ENCODE data around the gene EYS. TPM values are rescaled to one million over a fixed set of nuclear protein-coding genes. Genes with fewer than 3 reads are reported as not detected.
A peak's percentile ranks its signal among the peaks of the same experiment; 100 is the strongest.
"Not testable (repeated sequence)": the region's sequence is repeated elsewhere in the genome, so short reads cannot be mapped to it uniquely, and the experiment has no call there.

EYS gene
- total RNA-seq, 1 experiment from 2014 or later: not detected

DNA sequence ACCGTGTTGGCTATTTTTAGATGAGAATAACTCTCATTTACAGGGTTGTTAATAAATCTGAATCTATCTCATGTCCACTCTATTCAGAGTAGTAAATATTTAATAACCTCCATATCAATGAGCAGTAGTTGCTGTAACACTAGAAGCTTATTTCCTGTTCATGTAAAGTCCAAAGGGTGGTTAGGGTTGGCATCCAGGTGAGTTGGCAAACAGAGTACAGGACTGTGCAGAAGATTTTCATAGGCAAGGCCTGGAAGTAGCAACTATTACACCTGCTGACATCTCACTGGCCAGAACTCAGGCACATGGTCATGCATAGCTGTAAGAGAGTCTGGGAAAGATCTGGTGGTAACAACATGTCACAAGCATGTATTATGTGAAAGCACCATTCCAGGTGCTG, 1923.9 kb downstream of the EYS start:
- Histone ChIP-seq H3K27ac (no peak overlapping the region), H3K36me3 (no peaks in the 10 kb centered on the region), H3K4me1 (replicated peaks) (no peaks in the 10 kb centered on the region), H3K9me3 (replicated peaks) (no peaks in the 10 kb centered on the region), H3K4me3 (no peak overlapping the region), H3K27me3 (replicated peaks) (no peaks in the 10 kb centered on the region)
- no peak for DNase-seq (ENCODE audit: low read depth in 1 of 2, low spot score in 2 of 2)

- no peak overlapping the region for H3K4me3 ChIP-seq
- no peaks in the 10 kb centered on the region for H3K36me3 ChIP-seq
- H3K27ac ChIP-seq: no peak overlapping the region
- no peak for DNase-seq (ENCODE audit: low read depth in 1 of 2, low spot score in 2 of 2)
- no peaks in the 10 kb centered on the region for H3K27me3 ChIP-seq (replicated peaks)
- H3K9me3 ChIP-seq (replicated peaks): no peaks in the 10 kb centered on the region; the same call in 1 of the 2 replicates
- no peaks in the 10 kb centered on the region for H3K4me1 ChIP-seq (replicated peaks)
These were observed 1932.1 kb downstream of the EYS start for GRCh38 chr6:63774961-63775360.

DNA sequence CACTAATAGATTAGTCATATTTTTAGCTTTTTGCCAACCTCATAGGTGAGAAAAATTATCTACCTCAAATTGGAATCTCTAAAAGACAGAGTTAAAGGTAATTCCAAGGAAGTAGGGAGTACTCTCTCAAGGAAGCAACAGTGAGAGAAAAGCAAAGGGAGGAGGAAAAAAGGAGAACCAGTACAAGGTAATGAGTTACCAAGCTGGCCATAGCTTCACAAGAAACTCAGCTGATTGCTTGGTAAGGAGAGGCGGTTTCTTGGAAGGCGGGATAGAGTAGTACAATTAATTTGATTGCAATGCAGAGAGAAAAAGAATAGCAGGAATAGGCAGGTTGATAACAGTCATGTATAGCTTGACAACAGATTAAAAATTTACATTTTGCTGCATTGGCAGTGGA, 1933.8 kb downstream of the EYS start:
- no peak for DNase-seq (ENCODE audit: low read depth in 1 of 2, low spot score in 2 of 2)
- H3K27me3 ChIP-seq (replicated peaks): no peaks in the 10 kb centered on the region
- H3K4me3 ChIP-seq: no peak overlapping the region

GRCh38 chr6:63765828-63766227, 1941.2 kb downstream of the EYS start:
- Histone ChIP-seq H3K4me3 (no peak overlapping the region), H3K27me3 (replicated peaks) (0 out of 2 replicates have a peak, but pooled peaks cover 3% of the 10 kb centered on the region), H3K27ac (no peak overlapping the region), H3K4me1 (replicated peaks) (no peaks in the 10 kb centered on the region), H3K36me3 (no peaks in the 10 kb centered on the region), H3K9me3 (replicated peaks) (no peaks in the 10 kb centered on the region)
- DNase-seq (ENCODE audit: low read depth in 1 of 2, low spot score in 2 of 2): no peak

More for the DNA sequence above, 1933.8 kb downstream of the EYS start:
- no peaks in the 10 kb centered on the region for H3K4me1 ChIP-seq (replicated peaks)
- no peaks in the 10 kb centered on the region for H3K36me3 ChIP-seq
- no peaks in the 10 kb centered on the region; the same call in 1 of the 2 replicates for H3K9me3 ChIP-seq (replicated peaks)
- no peak overlapping the region for H3K27ac ChIP-seq

- Histone ChIP-seq H3K9me3 (replicated peaks) (no peaks in the 10 kb centered on the region), H3K27me3 (replicated peaks) (0 out of 2 replicates have a peak, but pooled peaks cover 3% of the 10 kb centered on the region), H3K27ac (no peak overlapping the region), H3K4me1 (replicated peaks) (no peaks in the 10 kb centered on the region), H3K4me3 (no peak overlapping the region), H3K36me3 (no peaks in the 10 kb centered on the region)
- DNase-seq (ENCODE audit: low read depth in 1 of 2, low spot score in 2 of 2): peak in 1 of 2 experiments; percentile 18
These were observed 1942.6 kb downstream of the EYS start for GRCh38 chr6:63764318-63764916.

DNA sequence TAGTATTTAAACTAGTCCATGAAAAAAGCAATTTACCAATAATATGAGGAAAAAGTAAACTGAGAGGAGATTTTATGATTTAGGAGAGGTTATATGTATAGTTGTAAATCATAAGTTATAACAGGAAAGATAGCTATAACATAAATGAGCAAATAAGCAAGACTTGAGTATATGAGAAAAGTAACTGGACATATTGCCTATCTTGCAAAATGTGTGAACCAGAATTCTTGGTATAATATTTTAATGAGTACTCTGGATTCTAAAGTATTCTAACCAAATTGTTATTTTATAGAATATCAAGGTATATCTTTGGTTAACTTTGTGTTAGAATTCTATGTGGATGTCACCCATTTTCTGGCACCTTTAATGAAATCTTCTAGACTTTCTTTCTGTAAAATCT, 1946.8 kb downstream of the EYS start:
- H3K4me3 ChIP-seq: no peak overlapping the region
- no peaks in the 10 kb centered on the region for H3K36me3 ChIP-seq
- no peak for DNase-seq (ENCODE audit: low read depth in 1 of 2, low spot score in 2 of 2)
- no peaks in the 10 kb centered on the region for H3K4me1 ChIP-seq (replicated peaks)
- no peak overlapping the region for H3K27ac ChIP-seq
- H3K9me3 ChIP-seq (replicated peaks): 0 out of 2 replicates have a peak, but pooled peaks cover 2% of the 10 kb centered on the region
- 0 out of 2 replicates have a peak, but pooled peaks cover 3% of the 10 kb centered on the region for H3K27me3 ChIP-seq (replicated peaks)

DNA sequence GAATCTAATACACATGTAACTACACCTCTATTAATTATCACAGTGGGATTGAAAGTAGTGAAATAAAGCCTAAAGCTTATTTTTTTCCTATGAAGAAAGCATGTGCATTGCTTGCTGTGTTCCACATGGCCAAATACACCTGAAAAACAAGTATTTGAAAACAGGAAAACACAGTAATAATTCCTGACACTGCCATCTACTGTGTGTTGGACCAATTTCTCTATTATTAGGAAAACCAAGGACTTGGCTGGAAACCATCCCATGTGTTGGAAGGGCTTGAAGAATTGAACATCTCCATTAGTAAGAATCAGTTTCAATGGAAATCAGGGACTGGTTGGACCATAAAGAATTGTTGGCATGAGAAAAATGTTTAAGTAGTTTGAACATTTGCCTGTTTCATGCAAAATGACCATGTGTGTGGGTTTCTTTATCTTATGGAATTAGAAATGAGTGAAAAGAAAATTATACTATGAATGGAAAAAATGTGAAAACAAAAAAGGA, 1947.4 kb downstream of the EYS start:
- H3K9me3 ChIP-seq (replicated peaks): 0 out of 2 replicates have a peak, but pooled peaks cover 2% of the 10 kb centered on the region
- no peak for DNase-seq (ENCODE audit: low read depth in 1 of 2, low spot score in 2 of 2)
- no peaks in the 10 kb centered on the region for H3K36me3 ChIP-seq
- no peak overlapping the region for H3K4me3 ChIP-seq
- H3K4me1 ChIP-seq (replicated peaks): no peaks in the 10 kb centered on the region
- 0 out of 2 replicates have a peak, but pooled peaks cover 3% of the 10 kb centered on the region for H3K27me3 ChIP-seq (replicated peaks)
- H3K27ac ChIP-seq: no peak overlapping the region

- H3K4me1 ChIP-seq (replicated peaks): no peaks in the 10 kb centered on the region
- no peak for DNase-seq (ENCODE audit: low read depth in 1 of 2, low spot score in 2 of 2)
- no peak overlapping the region for H3K4me3 ChIP-seq
- 0 out of 2 replicates have a peak, but pooled peaks cover 2% of the 10 kb centered on the region for H3K9me3 ChIP-seq (replicated peaks)
- H3K36me3 ChIP-seq: no peaks in the 10 kb centered on the region
- no peak overlapping the region for H3K27ac ChIP-seq
- H3K27me3 ChIP-seq (replicated peaks): 0 out of 2 replicates have a peak, but pooled peaks cover 3% of the 10 kb centered on the region
These were observed 1949.2 kb downstream of the EYS start for GRCh38 chr6:63757826-63758225.

- not testable (repeated sequence) for H3K36me3 ChIP-seq; DNase-seq (ENCODE audit: low read depth in 1 of 2, low spot score in 2 of 2); H3K4me3 ChIP-seq; H3K27me3 ChIP-seq (replicated peaks); H3K9me3 ChIP-seq (replicated peaks); H3K4me1 ChIP-seq (replicated peaks); H3K27ac ChIP-seq
These were observed 1949.8 kb downstream of the EYS start for GRCh38 chr6:63757275-63757674.

GRCh38 chr6:63750400-63750799, 1956.6 kb downstream of the EYS start:
- Histone ChIP-seq H3K9me3 (replicated peaks) (no peaks in the 10 kb centered on the region), H3K4me1 (replicated peaks) (no peaks in the 10 kb centered on the region), H3K27ac (no peak overlapping the region), H3K36me3 (no peaks in the 10 kb centered on the region), H3K27me3 (replicated peaks) (no peaks in the 10 kb centered on the region), H3K4me3 (no peak overlapping the region)
- DNase-seq (ENCODE audit: low read depth in 1 of 2, low spot score in 2 of 2): no peak

GRCh38 chr6:63745784-63746183, 1961.2 kb downstream of the EYS start:
- Histone ChIP-seq H3K4me1 (replicated peaks) (no peaks in the 10 kb centered on the region), H3K9me3 (replicated peaks) (no peaks in the 10 kb centered on the region), H3K27ac (no peak overlapping the region), H3K27me3 (replicated peaks) (no peaks in the 10 kb centered on the region), H3K36me3 (no peaks in the 10 kb centered on the region), H3K4me3 (no peak overlapping the region)
- DNase-seq (ENCODE audit: low read depth in 1 of 2, low spot score in 2 of 2): no peak

DNA sequence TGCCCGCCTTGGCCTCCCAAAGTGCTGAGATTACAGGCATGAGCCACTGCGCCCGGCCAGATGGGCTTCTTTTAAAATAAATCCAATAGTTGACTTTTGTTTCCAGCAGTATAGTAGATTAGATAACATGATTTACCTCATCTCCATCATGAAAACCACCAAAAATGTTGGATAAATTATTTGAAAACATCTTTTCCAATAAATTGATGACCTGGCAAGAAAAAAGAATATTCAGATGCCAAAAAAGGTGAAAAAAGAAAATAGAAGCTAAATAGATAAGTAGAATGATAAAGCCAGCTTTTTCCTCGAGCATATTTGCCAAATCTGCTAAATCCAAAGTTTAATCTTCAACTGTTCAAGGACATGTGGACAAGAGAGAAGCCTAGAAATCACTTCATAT, 1962.2 kb downstream of the EYS start:
- H3K27ac ChIP-seq: no peak overlapping the region
- no peaks in the 10 kb centered on the region for H3K36me3 ChIP-seq
- no peak for DNase-seq (ENCODE audit: low read depth in 1 of 2, low spot score in 2 of 2)
- no peaks in the 10 kb centered on the region for H3K9me3 ChIP-seq (replicated peaks)
- H3K4me1 ChIP-seq (replicated peaks): no peaks in the 10 kb centered on the region
- H3K4me3 ChIP-seq: no peak overlapping the region
- no peaks in the 10 kb centered on the region for H3K27me3 ChIP-seq (replicated peaks)

DNA sequence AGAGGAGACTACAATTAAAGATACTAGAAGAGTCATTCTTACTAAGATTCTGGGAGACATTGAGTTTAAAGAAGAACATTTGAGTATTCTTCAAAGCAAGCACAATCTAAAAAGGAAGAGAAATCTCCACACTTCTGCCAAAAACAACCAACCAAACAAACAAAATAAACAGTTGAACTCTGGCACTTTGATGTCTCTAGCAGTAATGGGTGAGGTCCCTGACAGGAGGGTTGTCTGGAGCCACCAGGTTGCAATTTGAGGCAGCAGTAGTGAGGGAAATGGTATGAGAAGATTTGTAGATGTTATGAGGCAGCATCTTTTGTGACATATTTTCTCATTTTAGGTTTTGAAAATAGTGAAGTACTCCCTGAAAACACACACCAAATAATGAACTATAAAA, 1963.3 kb downstream of the EYS start:
- Histone ChIP-seq H3K4me1 (replicated peaks) (no peaks in the 10 kb centered on the region), H3K36me3 (no peaks in the 10 kb centered on the region), H3K27ac (no peak overlapping the region), H3K4me3 (no peak overlapping the region), H3K27me3 (replicated peaks) (no peaks in the 10 kb centered on the region), H3K9me3 (replicated peaks) (no peaks in the 10 kb centered on the region)
- DNase-seq (ENCODE audit: low read depth in 1 of 2, low spot score in 2 of 2): no peak

GRCh38 chr6:63742060-63742459, 1965.0 kb downstream of the EYS start:
- no peak overlapping the region for H3K4me3 ChIP-seq
- H3K27ac ChIP-seq: no peak overlapping the region
- no peaks in the 10 kb centered on the region for H3K9me3 ChIP-seq (replicated peaks)
- H3K4me1 ChIP-seq (replicated peaks): no peaks in the 10 kb centered on the region
- no peaks in the 10 kb centered on the region for H3K27me3 ChIP-seq (replicated peaks)
- no peak for DNase-seq (ENCODE audit: low read depth in 1 of 2, low spot score in 2 of 2)
- no peaks in the 10 kb centered on the region for H3K36me3 ChIP-seq

DNA sequence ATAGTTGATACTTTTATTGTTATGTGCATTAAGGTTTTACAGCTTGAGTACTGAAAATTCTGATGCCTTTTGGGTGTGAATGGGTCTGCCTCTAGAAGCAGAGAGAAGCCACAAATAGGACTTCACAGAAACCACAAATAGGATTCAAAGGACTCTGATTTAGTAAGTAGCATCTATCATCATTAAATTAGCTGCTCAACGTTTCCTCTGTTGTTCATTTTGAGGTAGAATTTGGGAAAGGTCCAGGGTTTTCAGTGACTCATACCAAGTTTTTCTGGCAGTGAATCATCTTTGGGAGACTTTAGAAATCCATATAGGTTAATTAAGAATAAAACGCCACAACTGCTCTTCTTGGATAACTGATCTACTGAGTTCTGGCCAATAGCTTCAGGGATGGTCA, 1966.3 kb downstream of the EYS start:
- Histone ChIP-seq H3K27me3 (replicated peaks) (no peaks in the 10 kb centered on the region), H3K4me3 (no peak overlapping the region), H3K36me3 (no peaks in the 10 kb centered on the region), H3K4me1 (replicated peaks) (no peaks in the 10 kb centered on the region), H3K27ac (no peak overlapping the region), H3K9me3 (replicated peaks) (no peaks in the 10 kb centered on the region)
- no peak for DNase-seq (ENCODE audit: low read depth in 1 of 2, low spot score in 2 of 2)

Data from SJSA1 (cell line).